Neuronal stem cell (in vitro differentiated cells): ENCODE data around the gene THBS1.

Experiments
- DNase-seq: peaks from one replicate; pipeline ENCODE4 v3.0.0-alpha.2; 2013; ENCODE audit warnings: low spot score
- H2AFZ ChIP-seq: one replicate; pipeline ENCODE4 v1.6.1; 2013; ENCODE audit warnings: mild to moderate bottlenecking, low read length, inconsistent platforms
- H2AK5ac ChIP-seq: 2 replicates; pipeline ENCODE4 v1.6.1; 2013; ENCODE audit warnings: low read depth, mild to moderate bottlenecking, inconsistent platforms, low read length, moderate library complexity, mixed read lengths
- H2BK120ac ChIP-seq: 2 replicates; pipeline ENCODE4 v1.6.1; 2013; ENCODE audit warnings: low read depth, mild to moderate bottlenecking, inconsistent platforms, low read length, moderate library complexity, mixed read lengths
- H2BK12ac ChIP-seq: one replicate; pipeline ENCODE4 v1.6.1; 2013; ENCODE audit warnings: low read length, inconsistent platforms
- H2BK15ac ChIP-seq: 2 replicates; pipeline ENCODE4 v1.6.1; 2013; ENCODE audit warnings: mild to moderate bottlenecking, low read length, inconsistent platforms, mixed read lengths
- H2BK5ac ChIP-seq: one replicate; pipeline ENCODE4 v1.6.1; 2013; ENCODE audit warnings: inconsistent platforms, mild to moderate bottlenecking, low read length, moderate library complexity
- H3K14ac ChIP-seq: one replicate; pipeline ENCODE4 v1.6.1; 2013; ENCODE audit warnings: low read length, inconsistent platforms
- H3K18ac ChIP-seq: 2 replicates; pipeline ENCODE4 v1.6.1; 2013; ENCODE audit warnings: low read length, inconsistent platforms
- H3K23ac ChIP-seq: 2 replicates; pipeline ENCODE4 v1.6.1; 2013; ENCODE audit warnings: low read depth, mild to moderate bottlenecking, mixed read lengths, low read length, inconsistent platforms; ENCODE audit not compliant: poor library complexity
- H3K27ac ChIP-seq: replicated peaks from 3 replicates; pipeline ENCODE4 v1.5.1; 2013; ENCODE audit warnings: low read length, inconsistent platforms
- H3K27me3 ChIP-seq, 3 experiments: 2 replicates each; pipeline ENCODE4 v1.6.1; 2013; ENCODE audit warnings: low read length in 3 of 3, mild to moderate bottlenecking in 2 of 3, inconsistent platforms in 1 of 3, low read depth in 1 of 3, mixed read lengths in 1 of 3, moderate library complexity in 1 of 3; ENCODE audit not compliant: control insufficient read depth in 3 of 3, insufficient read depth in 3 of 3
- H3K36me3 ChIP-seq, 2 donors: replicated peaks in 1 of 2; 2 replicates each; pipeline ENCODE4 v1.6.1; 2013; ENCODE audit warnings: low read length in 2 of 2; ENCODE audit not compliant: control insufficient read depth in 2 of 2, insufficient read depth in 2 of 2
- H3K4ac ChIP-seq: 2 replicates; pipeline ENCODE4 v1.6.1; 2013; ENCODE audit warnings: inconsistent platforms, mild to moderate bottlenecking, low read length, moderate library complexity
- H3K4me1 ChIP-seq, 2 donors: 1 replicate in 1 of 2; 2 replicates in 1 of 2; pipeline ENCODE4 v1.6.1; 2013; ENCODE audit warnings: low read length in 2 of 2, low read depth in 1 of 2; ENCODE audit not compliant: control insufficient read depth in 2 of 2, insufficient read depth in 1 of 2
- H3K4me2 ChIP-seq: one replicate; pipeline ENCODE4 v1.6.1; 2013; ENCODE audit warnings: mild to moderate bottlenecking, low read length, inconsistent platforms; ENCODE audit not compliant: insufficient read depth, poor library complexity, severe bottlenecking
- H3K4me3 ChIP-seq, 2 donors: 2 replicates each; pipeline ENCODE4 v1.5.1; 2013; ENCODE audit warnings: low read length in 2 of 2, mild to moderate bottlenecking in 2 of 2, inconsistent platforms in 1 of 2, moderate library complexity in 1 of 2
- H3K79me1 ChIP-seq: one replicate; pipeline ENCODE4 v1.6.1; 2013; ENCODE audit warnings: low read depth, mild to moderate bottlenecking, inconsistent platforms, low read length, moderate library complexity
- H3K9ac ChIP-seq: one replicate; pipeline ENCODE4 v1.6.1; 2013; ENCODE audit warnings: mild to moderate bottlenecking, low read depth, low read length, inconsistent platforms; ENCODE audit not compliant: poor library complexity
- H3K9me3 ChIP-seq, 2 donors: replicated peaks in 1 of 2; 2 replicates each; pipeline versions ENCODE3 to v1.6.1; 2013; ENCODE audit warnings: low read length in 2 of 2, mild to moderate bottlenecking in 2 of 2, inconsistent platforms in 1 of 2, low read depth in 1 of 2, mixed read lengths in 1 of 2, moderate library complexity in 1 of 2; ENCODE audit not compliant: control insufficient read depth in 2 of 2, insufficient read depth in 1 of 2
- H4K8ac ChIP-seq: one replicate; pipeline ENCODE4 v1.6.1; 2013; ENCODE audit warnings: low read depth, mild to moderate bottlenecking, inconsistent platforms, low read length, moderate library complexity
- H4K91ac ChIP-seq: one replicate; pipeline ENCODE4 v1.6.1; 2013; ENCODE audit warnings: low read length, low read depth, mild to moderate bottlenecking, inconsistent platforms; ENCODE audit not compliant: poor library complexity
- WGBS, 2 donors: extraction: QIAGEN DNeasy Blood & Tissue Kit; methylation state at CpG; one replicate each; pipeline ENCODE4 v1.1.7; 2013; ENCODE audit warnings: missing lambda C conversion rate in 2 of 2, mixed read lengths in 1 of 2; ENCODE audit not compliant: insufficient read length in 2 of 2, insufficient replicate concordance in 1 of 2; ENCODE audit errors: extremely low coverage in 2 of 2; 5-methylcytosine and 5-hydroxymethylcytosine counted together

Gene THBS1

DNA sequence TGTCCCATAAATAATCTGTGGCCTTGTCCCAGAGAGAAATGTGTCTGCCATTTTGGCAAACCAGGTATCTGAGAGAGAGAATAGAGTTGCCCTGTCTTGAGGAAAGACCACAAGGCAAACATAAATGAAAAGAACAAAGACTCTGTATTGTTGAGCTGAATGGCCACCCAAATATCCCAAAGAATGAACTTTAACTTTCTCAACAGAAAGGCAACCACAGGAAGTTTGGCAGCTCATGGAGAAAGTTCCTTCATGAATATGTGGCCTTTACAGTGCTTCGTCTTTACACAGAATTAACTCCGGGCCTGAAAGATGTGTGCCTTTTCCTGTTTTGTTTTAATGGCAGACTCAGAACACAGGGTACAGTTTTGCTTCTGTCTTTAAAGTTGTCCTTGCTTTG is 41.4 kb upstream of the THBS1 start:
- no peak overlapping the region for H2AFZ ChIP-seq
- no peak overlapping the region for H2BK5ac ChIP-seq
- no peak for DNase-seq
- H3K23ac ChIP-seq, result no peak overlapping the region
- no peak overlapping the region for H2AK5ac ChIP-seq
- no peak overlapping the region for H2BK12ac ChIP-seq
- no peak overlapping the region for H3K4me2 ChIP-seq
- H3K14ac ChIP-seq, result no peak overlapping the region
- no peak overlapping the region for H3K4me3 ChIP-seq
- no peaks in the 10 kb centered on the region for H3K27me3 ChIP-seq
- no peaks in the 10 kb centered on the region for H3K36me3 ChIP-seq
- H3K18ac ChIP-seq, result no peak overlapping the region
- H3K4ac ChIP-seq, result no peak overlapping the region
- no peak overlapping the region for H4K91ac ChIP-seq
- no peak overlapping the region for H2BK15ac ChIP-seq
- no peak overlapping the region for H4K8ac ChIP-seq
- no peak overlapping the region for H2BK120ac ChIP-seq
- H3K79me1 ChIP-seq, result no peaks in the 10 kb centered on the region
- no peaks in the 10 kb centered on the region for H3K9me3 ChIP-seq
- WGBS, 2 donors, result no CpG with 5 or more reads among the region's 2 CpGs
- peaks cover 0 to 2% of the 10 kb centered on the region in 2 donors for H3K4me1 ChIP-seq
- H3K27ac ChIP-seq, result no peak overlapping the region
- H3K9ac ChIP-seq, result no peak overlapping the region

GRCh38 chr15:39539973-39540558 is 40.8 kb upstream of the THBS1 start:
- Histone ChIP-seq H4K91ac (no peak overlapping the region), H2BK15ac (no peak overlapping the region), H3K79me1 (no peaks in the 10 kb centered on the region), H3K18ac (no peak overlapping the region), H3K27ac (no peak overlapping the region), H3K4ac (no peak overlapping the region), H3K4me1 (peaks cover 0 to 2% of the 10 kb centered on the region in 2 donors), H3K27me3 (no peaks in the 10 kb centered on the region), H3K36me3 (no peaks in the 10 kb centered on the region), H2BK5ac (no peak overlapping the region), H3K4me2 (no peak overlapping the region), H4K8ac (no peak overlapping the region), H2BK120ac (no peak overlapping the region), H3K4me3 (no peak overlapping the region), H3K14ac (no peak overlapping the region), H2BK12ac (no peak overlapping the region), H2AFZ (no peak overlapping the region), H3K9me3 (no peaks in the 10 kb centered on the region), H3K23ac (no peak overlapping the region), H3K9ac (no peak overlapping the region), H2AK5ac (no peak overlapping the region)
- no peak for DNase-seq
- no CpG with 5 or more reads among the region's 3 CpGs for WGBS, 2 donors

DNA sequence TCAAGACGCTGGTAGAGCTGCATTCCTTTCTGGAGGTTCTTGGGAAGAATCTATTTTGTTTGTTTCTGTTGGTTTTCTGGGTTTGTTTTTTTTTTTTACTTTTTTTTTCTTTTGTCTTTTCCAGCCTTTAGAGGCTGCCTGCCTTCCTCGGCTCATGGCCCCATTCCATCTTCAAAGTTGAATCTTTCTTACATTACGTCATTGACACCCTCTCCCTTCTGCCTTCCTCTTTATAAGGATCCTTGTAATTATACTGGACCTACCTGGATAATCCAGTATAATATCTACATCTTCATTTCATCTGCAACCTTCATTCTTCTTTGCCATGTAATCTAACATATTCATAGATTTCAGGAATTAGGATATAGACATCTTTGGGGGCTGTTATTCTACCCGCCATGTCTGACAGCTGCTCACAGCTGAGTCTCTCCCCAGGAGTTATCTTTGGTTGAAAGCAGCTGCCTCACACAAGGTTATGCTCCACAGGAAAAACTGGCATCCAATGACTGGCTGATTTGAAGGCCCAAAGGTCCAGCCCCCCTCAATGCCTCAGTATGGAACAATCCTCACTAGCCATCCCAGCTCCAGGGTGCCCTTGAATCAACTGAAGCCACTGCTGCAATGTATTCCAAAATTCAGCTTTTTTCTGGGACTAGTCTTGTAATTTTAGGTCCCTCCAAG is 38.4 kb upstream of the THBS1 start:
- no peaks in the 10 kb centered on the region for H3K4me1 ChIP-seq
- H3K4me2 ChIP-seq, result no peak overlapping the region
- no peak overlapping the region for H3K4me3 ChIP-seq
- no peak overlapping the region for H3K9ac ChIP-seq
- H4K8ac ChIP-seq, result no peak overlapping the region
- H2BK15ac ChIP-seq, result no peak overlapping the region
- no peak overlapping the region for H2BK5ac ChIP-seq
- H3K79me1 ChIP-seq, result no peaks in the 10 kb centered on the region
- no peak overlapping the region for H4K91ac ChIP-seq
- H3K23ac ChIP-seq, result no peak overlapping the region
- no peaks in the 10 kb centered on the region for H3K27me3 ChIP-seq
- no peak overlapping the region for H3K27ac ChIP-seq
- H2AK5ac ChIP-seq, result no peak overlapping the region
- H3K4ac ChIP-seq, result no peak overlapping the region
- no peak overlapping the region for H2BK12ac ChIP-seq
- no peak overlapping the region for H2BK120ac ChIP-seq
- WGBS, 2 donors, result no CpG with 5 or more reads among the region's 4 CpGs
- H3K18ac ChIP-seq, result no peak overlapping the region
- no peaks in the 10 kb centered on the region for H3K36me3 ChIP-seq
- no peak overlapping the region for H2AFZ ChIP-seq
- H3K14ac ChIP-seq, result no peak overlapping the region
- no peak for DNase-seq
- peaks cover 0 to 4% of the 10 kb centered on the region in 2 donors for H3K9me3 ChIP-seq

- H4K91ac ChIP-seq, result no peak overlapping the region
- no peak overlapping the region for H3K18ac ChIP-seq
- H3K23ac ChIP-seq, result no peak overlapping the region
- no peak overlapping the region for H3K9ac ChIP-seq
- H3K4ac ChIP-seq, result no peak overlapping the region
- H3K36me3 ChIP-seq, result no peaks in the 10 kb centered on the region
- H3K27ac ChIP-seq, result no peak overlapping the region
- no peak overlapping the region for H2BK15ac ChIP-seq
- H2BK12ac ChIP-seq, result no peak overlapping the region
- no peak overlapping the region for H2BK5ac ChIP-seq
- H3K4me3 ChIP-seq, result no peak overlapping the region
- H3K4me2 ChIP-seq, result no peak overlapping the region
- H2AK5ac ChIP-seq, result no peak overlapping the region
- DNase-seq, result no peak
- no peaks in the 10 kb centered on the region for H3K79me1 ChIP-seq
- H4K8ac ChIP-seq, result no peak overlapping the region
- no CpG with 5 or more reads among the region's 1 CpG for WGBS, 2 donors
- no peak overlapping the region for H2BK120ac ChIP-seq
- H2AFZ ChIP-seq, result no peak overlapping the region
- H3K9me3 ChIP-seq, result peaks cover 0 to 4% of the 10 kb centered on the region in 2 donors
- H3K27me3 ChIP-seq, result no peaks in the 10 kb centered on the region
- H3K4me1 ChIP-seq, result no peaks in the 10 kb centered on the region
- H3K14ac ChIP-seq, result no peak overlapping the region
These were observed 37.2 kb upstream of the THBS1 start for GRCh38 chr15:39543651-39544050.
